Endodermal cell (in vitro differentiated cells): ENCODE results near the gene KIRREL3. TPM values are rescaled to one million over a fixed set of nuclear protein-coding genes. Genes with fewer than 3 reads are reported as not detected.

ENCODE experiments used
- DNase-seq: peaks from one replicate; pipeline ENCODE4 v3.0.0-alpha.2; 2017
- H3K27ac ChIP-seq: 2 replicates; pipeline ENCODE4 v1.5.1; 2013; ENCODE audit warnings: mild to moderate bottlenecking, low read depth, low read length, moderate library complexity
- H3K27me3 ChIP-seq: 2 replicates; pipeline ENCODE4 v1.6.1; 2013; ENCODE audit warnings: mild to moderate bottlenecking, low read length, moderate library complexity; ENCODE audit not compliant: insufficient read depth, control insufficient read depth, poor library complexity, severe bottlenecking
- H3K36me3 ChIP-seq: 2 replicates; pipeline ENCODE4 v1.7.0; 2013; ENCODE audit warnings: mild to moderate bottlenecking, low read length, moderate library complexity; ENCODE audit not compliant: control insufficient read depth, insufficient read depth
- H3K4me1 ChIP-seq: one replicate; pipeline ENCODE4 v1.7.0; 2013; ENCODE audit warnings: low read length; ENCODE audit not compliant: control insufficient read depth, insufficient read depth
- H3K4me3 ChIP-seq: 2 replicates; pipeline ENCODE4 v1.5.1; 2013; ENCODE audit warnings: mild to moderate bottlenecking, low read length, moderate library complexity
- H3K9ac ChIP-seq: 2 replicates; pipeline ENCODE4 v1.6.1; 2013; ENCODE audit warnings: mild to moderate bottlenecking, low read length, moderate library complexity; ENCODE audit not compliant: poor library complexity, severe bottlenecking; ENCODE audit errors: extremely low read depth
- H3K9me3 ChIP-seq: 2 replicates; pipeline ENCODE4 v1.6.1; 2013; ENCODE audit warnings: mild to moderate bottlenecking, low read length, moderate library complexity; ENCODE audit not compliant: control insufficient read depth
- H3K27ac Mint-ChIP-seq: 2 replicates; pipeline ENCODE4 v1.8.0; 2020; ENCODE audit warnings: mixed read lengths
- H3K27me3 Mint-ChIP-seq: 2 replicates; pipeline ENCODE4 v1.8.0; 2021; ENCODE audit warnings: mild to moderate bottlenecking, mixed read lengths; ENCODE audit not compliant: insufficient read depth
- H3K36me3 Mint-ChIP-seq: 2 replicates; pipeline ENCODE4 v1.8.0; 2020; ENCODE audit warnings: low read depth, mixed read lengths
- H3K4me1 Mint-ChIP-seq: 2 replicates; pipeline ENCODE4 v1.8.0; 2020; ENCODE audit warnings: mixed read lengths
- H3K4me3 Mint-ChIP-seq: 2 replicates; pipeline ENCODE4 v1.8.0; 2020; ENCODE audit warnings: mild to moderate bottlenecking, moderate library complexity, mixed read lengths
- H3K9me3 Mint-ChIP-seq: 2 replicates; pipeline ENCODE4 v1.8.0; 2020; ENCODE audit warnings: mild to moderate bottlenecking, mixed read lengths
- CTCF ChIP-seq: fragments of 200-600 bp; sonication (generic); conservative IDR thresholded peaks from 2 replicates; pipeline ENCODE4 v1.5.0; 2021; ENCODE audit warnings: antibody characterized with exemption, mild to moderate bottlenecking
- WGBS, 2 experiments: methylation state at CpG; one replicate each; pipeline versions ENCODE4 v1.1.5 to v1.1.7; 2013; ENCODE audit warnings: missing lambda C conversion rate in 2 of 2, mixed read lengths in 1 of 2; ENCODE audit not compliant: insufficient coverage in 1 of 2, insufficient read length in 1 of 2; 5-methylcytosine and 5-hydroxymethylcytosine counted together
- total RNA-seq, 2 donors: library from RNA; stranded (reverse); fragmentation: NEBNext Ultra II Directional in 1 of 2; extraction: Animal tissue kit (Norgen Biotek cat#: 25700) in 1 of 2; gene quantifications; 2 replicates in 1 of 2; 3 replicates in 1 of 2; pipeline ENCODE4 v1.2.1, GENCODE V29; 2021

KIRREL3 gene
- total RNA-seq, 2 donors from 2014 or later: 1.1 to 1.4 TPM

GRCh38 chr11:126722956-126723664 lies 277.5 kb downstream of the KIRREL3 start:
- Histone ChIP-seq H3K9me3 (no peaks in the 10 kb centered on the region), H3K4me1 (no peaks in the 10 kb centered on the region), H3K4me3 (no peak overlapping the region), H3K9ac (no peak overlapping the region), H3K27me3 (peaks cover 6% of the 10 kb centered on the region), H3K36me3 (no peaks in the 10 kb centered on the region), H3K27ac (no peak overlapping the region)
- no peak for DNase-seq
- no peak overlapping the region for H3K4me3 Mint-ChIP-seq
- no peaks in the 10 kb centered on the region for H3K9me3 Mint-ChIP-seq
- TF ChIP-seq CTCF: no peak
- 92 to 95% methylated on average over 2 to 6 of the region's 6 CpGs for WGBS, 2 experiments
- H3K27ac Mint-ChIP-seq: no peak overlapping the region
- no peaks in the 10 kb centered on the region for H3K36me3 Mint-ChIP-seq
- H3K27me3 Mint-ChIP-seq: peaks cover 20% of the 10 kb centered on the region
- H3K4me1 Mint-ChIP-seq: no peaks in the 10 kb centered on the region

GRCh38 chr11:126722006-126722736 lies 278.4 kb downstream of the KIRREL3 start:
- Histone ChIP-seq H3K27ac (no peak overlapping the region), H3K9ac (no peak overlapping the region), H3K9me3 (no peaks in the 10 kb centered on the region), H3K4me3 (no peak overlapping the region), H3K27me3 (peaks cover 6% of the 10 kb centered on the region), H3K36me3 (no peaks in the 10 kb centered on the region), H3K4me1 (no peaks in the 10 kb centered on the region)
- Mint-ChIP-seq H3K9me3 (no peaks in the 10 kb centered on the region), H3K4me3 (no peak overlapping the region), H3K27me3 (peaks cover 21% of the 10 kb centered on the region), H3K27ac (no peak overlapping the region), H3K36me3 (no peaks in the 10 kb centered on the region), H3K4me1 (no peaks in the 10 kb centered on the region)
- TF ChIP-seq CTCF: no peak
- 80% methylated on average over 1 of the region's 1 CpG; no CpG with 5 or more reads in 1 of the 2 experiments for WGBS, 2 experiments
- DNase-seq: no peak

GRCh38 chr11:126720539-126721235 lies 279.9 kb downstream of the KIRREL3 start:
- Histone ChIP-seq H3K27ac (no peak overlapping the region), H3K27me3 (peaks cover 8% of the 10 kb centered on the region), H3K9me3 (no peaks in the 10 kb centered on the region), H3K36me3 (no peaks in the 10 kb centered on the region), H3K9ac (no peak overlapping the region), H3K4me3 (no peak overlapping the region), H3K4me1 (no peaks in the 10 kb centered on the region)
- Mint-ChIP-seq H3K9me3 (no peaks in the 10 kb centered on the region), H3K4me3 (no peak overlapping the region), H3K27ac (no peak overlapping the region), H3K4me1 (no peaks in the 10 kb centered on the region), H3K27me3 (peaks cover 21% of the 10 kb centered on the region), H3K36me3 (no peaks in the 10 kb centered on the region)
- DNase-seq: no peak
- no peak for TF ChIP-seq CTCF
- WGBS, 2 experiments: 93 to 97% methylated on average over 4 to 5 of the region's 5 CpGs
